Measurements from ENCODE around the gene MTIF2. TPM values are rescaled to one million over a fixed set of nuclear protein-coding genes. Genes with fewer than 3 reads are reported as not detected.

MTIF2 gene
- polyA plus RNA-seq, 1 experiment: 11.1 TPM

DNA sequence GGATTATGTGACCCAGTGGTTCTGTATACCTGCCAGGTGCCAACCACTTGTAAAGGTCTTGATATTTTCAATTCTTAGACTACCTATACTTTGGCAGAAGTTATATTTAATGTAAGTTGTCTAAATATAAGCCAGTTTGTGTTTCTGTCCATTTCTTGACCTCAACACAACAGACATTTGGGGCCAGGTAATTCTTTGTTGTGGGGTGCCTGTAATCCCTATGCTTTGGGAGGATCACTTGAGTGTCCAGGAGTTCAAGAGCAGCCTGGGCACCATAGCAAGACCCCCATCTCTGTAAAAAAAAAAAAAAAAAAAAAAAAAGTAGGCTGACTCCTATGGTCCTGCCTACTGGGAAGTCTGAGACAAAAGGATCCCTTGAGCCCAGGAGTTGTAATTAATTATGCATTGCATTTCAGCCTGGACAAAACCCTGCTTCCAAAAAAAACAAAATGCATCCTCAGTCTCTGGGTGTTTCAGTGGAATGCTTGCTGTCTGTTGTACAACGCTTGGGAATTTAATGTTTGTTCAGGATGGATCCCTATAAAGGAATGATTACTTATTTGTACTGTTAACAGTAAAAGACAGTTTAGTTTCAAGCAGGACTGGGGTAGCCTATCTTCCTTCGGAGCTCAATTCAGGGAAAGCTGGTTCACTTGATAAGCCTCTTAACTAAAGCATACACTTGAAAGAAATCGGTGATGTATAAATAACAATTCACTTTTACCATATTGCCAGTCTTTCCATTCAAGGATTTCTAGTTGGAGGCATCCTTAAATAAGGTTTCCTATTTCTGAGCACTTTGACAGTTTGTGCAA lies 33.1 kb downstream of the MTIF2 start:
- POLR2A ChIA-PET: interaction anchor here (0.6 kb wide), 1 partner anchor 336 kb away, joined by 4 read pairs; no protein-coding TSS in a partner anchor
- H3K36me3 ChIP-seq (ENCODE audit: control insufficient read depth, insufficient read depth, low read length): peaks cover 3% of the 10 kb centered on the region; the same call in 1 of the 2 replicates

DNA sequence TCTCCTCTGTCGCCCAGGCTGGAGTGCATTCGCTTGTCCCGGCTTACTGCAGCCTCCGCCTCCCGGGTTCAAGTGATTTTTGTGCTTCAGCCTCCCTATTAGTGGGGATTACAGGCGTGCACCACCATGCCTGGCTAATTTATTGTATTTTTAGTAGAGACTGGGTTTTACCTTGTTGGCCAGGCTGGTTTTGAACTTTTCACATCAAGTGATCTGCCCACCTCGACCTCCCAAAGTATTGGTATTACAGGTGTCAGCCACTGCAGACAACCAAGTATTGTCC lies 35.4 kb downstream of the MTIF2 start:
- TF ChIP-seq, protein P1, sequence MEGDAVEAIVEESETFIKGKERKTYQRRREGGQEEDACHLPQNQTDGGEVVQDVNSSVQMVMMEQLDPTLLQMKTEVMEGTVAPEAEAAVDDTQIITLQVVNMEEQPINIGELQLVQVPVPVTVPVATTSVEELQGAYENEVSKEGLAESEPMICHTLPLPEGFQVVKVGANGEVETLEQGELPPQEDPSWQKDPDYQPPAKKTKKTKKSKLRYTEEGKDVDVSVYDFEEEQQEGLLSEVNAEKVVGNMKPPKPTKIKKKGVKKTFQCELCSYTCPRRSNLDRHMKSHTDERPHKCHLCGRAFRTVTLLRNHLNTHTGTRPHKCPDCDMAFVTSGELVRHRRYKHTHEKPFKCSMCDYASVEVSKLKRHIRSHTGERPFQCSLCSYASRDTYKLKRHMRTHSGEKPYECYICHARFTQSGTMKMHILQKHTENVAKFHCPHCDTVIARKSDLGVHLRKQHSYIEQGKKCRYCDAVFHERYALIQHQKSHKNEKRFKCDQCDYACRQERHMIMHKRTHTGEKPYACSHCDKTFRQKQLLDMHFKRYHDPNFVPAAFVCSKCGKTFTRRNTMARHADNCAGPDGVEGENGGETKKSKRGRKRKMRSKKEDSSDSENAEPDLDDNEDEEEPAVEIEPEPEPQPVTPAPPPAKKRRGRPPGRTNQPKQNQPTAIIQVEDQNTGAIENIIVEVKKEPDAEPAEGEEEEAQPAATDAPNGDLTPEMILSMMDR (IDR thresholded peaks at IDR 0.05; ENCODE audit: insufficient read depth, low read depth, low read length): no peak
- peak overlapping the region; percentile 83 for H3K4me3 ChIP-seq (ENCODE audit: low read depth, low read length)
- no peak for DNase-seq (ENCODE audit: low read depth)
- CTCF ChIA-PET: no interaction called here
- no peaks in the 10 kb centered on the region for H3K27me3 ChIP-seq (ENCODE audit: control insufficient read depth, insufficient read depth, low read length)
- H3K36me3 ChIP-seq (ENCODE audit: control insufficient read depth, insufficient read depth, low read length): peaks cover 4% of the 10 kb centered on the region; the same call in 1 of the 2 replicates
- POLR2A ChIA-PET: no interaction called here

More for the DNA sequence above, 33.1 kb downstream of the MTIF2 start:
- TF ChIP-seq, protein P1 (IDR thresholded peaks at IDR 0.05; ENCODE audit: insufficient read depth, low read depth, low read length): no peak
- CTCF ChIA-PET: no interaction called here
- DNase-seq (ENCODE audit: low read depth): no peak
- Histone ChIP-seq H3K4me3 (ENCODE audit: low read depth, low read length) (no peak overlapping the region), H3K27me3 (ENCODE audit: control insufficient read depth, insufficient read depth, low read length) (no peaks in the 10 kb centered on the region)

DNA sequence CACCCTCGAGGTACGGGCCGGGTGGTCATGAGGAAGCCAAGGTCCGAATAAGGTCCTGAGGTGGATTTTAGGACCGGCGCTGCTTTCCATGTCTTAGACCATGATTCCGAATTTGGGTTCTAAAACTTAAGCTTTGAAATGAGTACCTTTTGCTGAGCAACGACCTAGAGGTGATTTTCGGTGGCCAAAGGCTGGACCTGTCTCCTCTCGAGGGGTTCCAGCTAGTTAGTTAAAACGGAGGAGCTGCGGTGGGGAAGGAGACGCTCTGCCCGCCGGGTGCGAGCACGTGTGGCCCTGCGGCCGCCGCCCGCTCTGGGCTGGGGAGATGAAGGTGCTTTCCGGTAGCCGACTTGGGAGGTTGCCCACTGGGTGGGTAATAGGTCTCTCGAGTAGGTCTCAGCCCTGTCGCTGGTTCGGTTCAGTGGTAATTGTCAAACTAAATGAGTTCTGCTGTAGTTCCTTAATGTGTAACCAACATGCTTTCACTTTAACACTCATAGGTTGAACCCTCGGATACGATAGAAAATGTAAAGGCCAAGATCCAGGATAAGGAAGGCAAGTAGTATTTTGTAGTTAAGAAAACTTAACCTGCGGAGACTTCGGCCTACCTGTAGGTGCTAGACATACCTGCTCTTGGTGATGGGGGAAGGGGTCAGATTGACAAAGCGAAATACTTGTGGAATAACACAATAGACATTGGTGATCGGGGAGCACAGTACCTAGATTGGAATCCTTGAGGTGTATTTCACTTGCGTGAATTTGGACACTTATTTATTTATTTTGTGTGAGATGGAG lies 36.0 kb downstream of the MTIF2 start:
- Histone ChIP-seq H3K27me3 (ENCODE audit: control insufficient read depth, insufficient read depth, low read length) (no peaks in the 10 kb centered on the region), H3K4me3 (ENCODE audit: low read depth, low read length) (peak overlapping the region; percentile 83), H3K36me3 (ENCODE audit: control insufficient read depth, insufficient read depth, low read length) (peaks cover 4% of the 10 kb centered on the region; the same call in 1 of the 2 replicates)
- ChIA-PET POLR2A (no interaction called here), CTCF (interaction anchor here (0.6 to 0.7 kb wide), 2 partner anchors 10 to 12 kb away, joined by 6 read pairs; no protein-coding TSS in a partner anchor)
- TF ChIP-seq, protein P1 (IDR thresholded peaks at IDR 0.05; ENCODE audit: insufficient read depth, low read depth, low read length): no peak
- no peak for DNase-seq (ENCODE audit: low read depth)

DNA sequence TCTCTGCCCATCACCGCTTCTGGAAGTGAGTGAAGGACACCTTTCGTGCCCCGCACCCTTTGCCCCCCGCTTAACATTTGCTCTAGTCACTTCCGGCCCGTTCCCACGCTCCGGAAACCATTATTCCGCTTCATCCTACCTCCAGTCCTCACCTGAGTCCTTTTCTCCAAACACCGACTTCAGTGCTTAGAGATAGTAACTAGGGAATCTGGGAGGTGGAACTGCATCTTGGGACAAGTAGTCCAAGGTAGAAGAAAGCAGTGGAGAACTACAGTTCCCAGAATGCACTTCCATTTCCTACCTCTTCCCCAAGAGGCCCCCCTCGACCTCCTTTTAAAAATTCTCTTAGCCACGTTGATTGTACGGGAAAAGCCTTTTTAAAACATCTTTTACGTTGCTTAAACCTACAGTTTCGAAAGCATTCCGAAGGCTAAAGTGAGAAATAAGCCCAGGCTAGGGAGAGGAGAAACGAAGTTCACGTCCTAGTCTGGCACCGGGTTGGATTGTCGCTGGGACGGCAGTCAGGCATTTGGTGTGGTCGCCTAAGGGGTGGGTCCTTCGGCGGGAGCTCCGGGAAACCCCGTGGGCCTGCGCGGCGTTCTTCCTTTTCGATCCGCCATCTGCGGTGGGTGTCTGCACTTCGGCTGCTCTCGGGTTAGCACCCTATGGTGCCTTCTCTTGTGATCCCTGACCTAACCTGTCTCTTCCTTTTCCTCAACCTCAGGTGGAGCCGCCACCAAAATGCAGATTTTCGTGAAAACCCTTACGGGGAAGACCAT lies 36.8 kb downstream of the MTIF2 start, which contains the start of the genes CLHC1 and RPS27A:
Gene CLHC1 (minus strand): TSS at position 210 of the 779 bp plus-strand sequence. CDS start 9,882 bp downstream, outside the sequence.
Gene RPS27A (plus strand): TSS at position 605 of the 779 bp plus-strand sequence. CDS start 137 bp downstream, at position 742.
- POLR2A ChIA-PET: interaction anchor here (0.6 kb wide), 1 partner anchor 656 kb away, joined by 10 read pairs; no protein-coding TSS in a partner anchor
- DNase-seq (ENCODE audit: low read depth): peak; percentile 81
- CTCF ChIA-PET: interaction anchor here (0.6 to 0.7 kb wide), 2 partner anchors 9 to 11 kb away, joined by 6 read pairs; no protein-coding TSS in a partner anchor

More for the DNA sequence above, 36.8 kb downstream of the MTIF2 start, which contains the start of the genes CLHC1 and RPS27A:
- Histone ChIP-seq H3K27me3 (ENCODE audit: control insufficient read depth, insufficient read depth, low read length) (no peaks in the 10 kb centered on the region), H3K36me3 (ENCODE audit: control insufficient read depth, insufficient read depth, low read length) (peaks cover 4% of the 10 kb centered on the region; the same call in 1 of the 2 replicates), H3K4me3 (ENCODE audit: low read depth, low read length) (peak within 1 kb of the TSS; percentile 83)
- TF ChIP-seq, protein P1 (IDR thresholded peaks at IDR 0.05; ENCODE audit: insufficient read depth, low read depth, low read length): no peak
